Astrocyte (in vitro differentiated cells and primary cell): ENCODE measurements around the gene C1orf52. TPM values are rescaled to one million over a fixed set of nuclear protein-coding genes. Genes with fewer than 3 reads are reported as not detected.

ENCODE experiments used
- DNase-seq: peaks from one replicate; pipeline ENCODE4 v3.0.0-alpha.2; 2010; ENCODE audit warnings: low read depth
- FAIRE-seq: peaks from 2 replicates; lab custom pipeline; 2011; peaks lifted over from hg19 to GRCh38; lab: Jason Lieb, UNC
- H2AFZ ChIP-seq: 2 replicates; pipeline ENCODE4 v1.6.0; 2012; ENCODE audit warnings: low read depth, low read length, inconsistent platforms
- H3K27ac ChIP-seq: 2 replicates; pipeline ENCODE4 v1.5.1; 2011; ENCODE audit warnings: low read depth, low read length, inconsistent platforms
- H3K27me3 ChIP-seq: 2 replicates; pipeline ENCODE4 v1.6.0; 2011; ENCODE audit warnings: low read length, inconsistent platforms; ENCODE audit not compliant: insufficient read depth
- H3K36me3 ChIP-seq: 2 replicates; pipeline ENCODE4 v1.5.1; 2011; ENCODE audit warnings: low read length, inconsistent platforms; ENCODE audit not compliant: insufficient read depth
- H3K4me1 ChIP-seq: 2 replicates; pipeline ENCODE4 v1.5.1; 2011; ENCODE audit warnings: low read length, inconsistent platforms; ENCODE audit not compliant: insufficient read depth
- H3K4me2 ChIP-seq: 2 replicates; pipeline ENCODE4 v1.6.0; 2012; ENCODE audit warnings: low read length, inconsistent platforms
- H3K4me3 ChIP-seq: 2 replicates; pipeline ENCODE4 v1.5.1; 2011; ENCODE audit warnings: low read depth, mild to moderate bottlenecking, low read length, inconsistent platforms; ENCODE audit not compliant: insufficient read depth
- H3K79me2 ChIP-seq: 2 replicates; pipeline ENCODE4 v1.6.0; 2012; ENCODE audit warnings: mild to moderate bottlenecking, low read length, inconsistent platforms; ENCODE audit not compliant: insufficient read depth
- H3K9ac ChIP-seq: 2 replicates; pipeline ENCODE4 v1.6.0; 2012; ENCODE audit warnings: mild to moderate bottlenecking, low read length, inconsistent platforms
- H3K9me3 ChIP-seq: 2 replicates; pipeline ENCODE4 v1.5.1; 2012; ENCODE audit warnings: low read depth, mild to moderate bottlenecking, low read length, inconsistent platforms; ENCODE audit not compliant: insufficient read depth
- H4K20me1 ChIP-seq: 2 replicates; pipeline ENCODE4 v1.6.0; 2012; ENCODE audit warnings: low read length, inconsistent platforms; ENCODE audit not compliant: insufficient read depth
- H3K27ac Mint-ChIP-seq: one replicate; pipeline ENCODE4 v1.8.0; 2021; ENCODE audit warnings: mild to moderate bottlenecking, mixed read lengths; ENCODE audit not compliant: unreplicated experiment
- H3K27me3 Mint-ChIP-seq: one replicate; pipeline ENCODE4 v1.8.0; 2021; ENCODE audit warnings: low read depth, mixed read lengths; ENCODE audit not compliant: unreplicated experiment
- H3K36me3 Mint-ChIP-seq: one replicate; pipeline ENCODE4 v1.8.0; 2021; ENCODE audit warnings: low read depth, mixed read lengths; ENCODE audit not compliant: unreplicated experiment
- H3K4me1 Mint-ChIP-seq: one replicate; pipeline ENCODE4 v1.8.0; 2021; ENCODE audit warnings: low read depth, mixed read lengths; ENCODE audit not compliant: unreplicated experiment
- H3K4me3 Mint-ChIP-seq: one replicate; pipeline ENCODE4 v1.8.0; 2021; ENCODE audit warnings: mild to moderate bottlenecking, moderate library complexity, mixed read lengths; ENCODE audit not compliant: unreplicated experiment
- H3K9me3 Mint-ChIP-seq: one replicate; pipeline ENCODE4 v1.8.0; 2021; ENCODE audit warnings: mild to moderate bottlenecking, mixed read lengths; ENCODE audit not compliant: unreplicated experiment
- EZH2 ChIP-seq: IDR thresholded peaks from 2 replicates; pipeline ENCODE4 v1.6.1; 2012; ENCODE audit warnings: mild to moderate bottlenecking, low read length, inconsistent platforms; ENCODE audit not compliant: insufficient read depth
- total RNA-seq: library from RNA; stranded (reverse); gene quantifications from 2 replicates; pipeline ENCODE4 v1.2.1, GENCODE V29; 2021
- TF ChIP-seq, protein P1 (sequence below): IDR thresholded peaks from 2 replicates; pipeline ENCODE4 v1.5.1; 2011; ENCODE audit warnings: low read depth, mild to moderate bottlenecking, inconsistent platforms, low read length, moderate library complexity; ENCODE audit not compliant: insufficient read depth

The C1orf52 gene
- total RNA-seq, 1 donor from 2014 or later: 42.4 TPM

GRCh38 chr1:85297855-85298629 is 38.6 kb upstream of the C1orf52 start:
- H3K36me3 ChIP-seq: no peaks in the 10 kb centered on the region
- H4K20me1 ChIP-seq: no peaks in the 10 kb centered on the region
- Mint-ChIP-seq H3K4me1 (peaks cover 28% of the 10 kb centered on the region), H3K4me3 (peak overlapping the region; percentile 55), H3K27ac (peak overlapping the region; percentile 87), H3K9me3 (no peaks in the 10 kb centered on the region), H3K36me3 (no peaks in the 10 kb centered on the region), H3K27me3 (peaks cover 6% of the 10 kb centered on the region)
- peak overlapping the region; percentile 90 for H3K27ac ChIP-seq
- peak overlapping the region; percentile 78 for H3K4me2 ChIP-seq
- peak overlapping the region; percentile 59 for H3K9ac ChIP-seq
- no peak overlapping the region for H2AFZ ChIP-seq
- peak; percentile 99 for DNase-seq
- H3K4me3 ChIP-seq: peak overlapping the region; percentile 14
- no peaks in the 10 kb centered on the region for H3K27me3 ChIP-seq
- peaks cover 38% of the 10 kb centered on the region for H3K4me1 ChIP-seq
- no peaks in the 10 kb centered on the region for H3K9me3 ChIP-seq
- TF ChIP-seq, protein P1, sequence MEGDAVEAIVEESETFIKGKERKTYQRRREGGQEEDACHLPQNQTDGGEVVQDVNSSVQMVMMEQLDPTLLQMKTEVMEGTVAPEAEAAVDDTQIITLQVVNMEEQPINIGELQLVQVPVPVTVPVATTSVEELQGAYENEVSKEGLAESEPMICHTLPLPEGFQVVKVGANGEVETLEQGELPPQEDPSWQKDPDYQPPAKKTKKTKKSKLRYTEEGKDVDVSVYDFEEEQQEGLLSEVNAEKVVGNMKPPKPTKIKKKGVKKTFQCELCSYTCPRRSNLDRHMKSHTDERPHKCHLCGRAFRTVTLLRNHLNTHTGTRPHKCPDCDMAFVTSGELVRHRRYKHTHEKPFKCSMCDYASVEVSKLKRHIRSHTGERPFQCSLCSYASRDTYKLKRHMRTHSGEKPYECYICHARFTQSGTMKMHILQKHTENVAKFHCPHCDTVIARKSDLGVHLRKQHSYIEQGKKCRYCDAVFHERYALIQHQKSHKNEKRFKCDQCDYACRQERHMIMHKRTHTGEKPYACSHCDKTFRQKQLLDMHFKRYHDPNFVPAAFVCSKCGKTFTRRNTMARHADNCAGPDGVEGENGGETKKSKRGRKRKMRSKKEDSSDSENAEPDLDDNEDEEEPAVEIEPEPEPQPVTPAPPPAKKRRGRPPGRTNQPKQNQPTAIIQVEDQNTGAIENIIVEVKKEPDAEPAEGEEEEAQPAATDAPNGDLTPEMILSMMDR: no peak
- TF ChIP-seq EZH2: no peak
- FAIRE-seq: peak; percentile 93
- H3K79me2 ChIP-seq: no peaks in the 10 kb centered on the region

GRCh38 chr1:85297538-85297854 is 38.0 kb upstream of the C1orf52 start:
- Histone ChIP-seq H2AFZ (no peak overlapping the region), H3K9ac (peak overlapping the region; percentile 59), H4K20me1 (no peaks in the 10 kb centered on the region), H3K27me3 (no peaks in the 10 kb centered on the region), H3K4me2 (peak overlapping the region; percentile 78), H3K27ac (peak overlapping the region; percentile 90), H3K79me2 (no peaks in the 10 kb centered on the region), H3K4me3 (peak overlapping the region; percentile 14), H3K4me1 (peaks cover 38% of the 10 kb centered on the region), H3K36me3 (no peaks in the 10 kb centered on the region), H3K9me3 (no peaks in the 10 kb centered on the region)
- DNase-seq: no peak
- FAIRE-seq: no peak
- TF ChIP-seq EZH2: no peak
- TF ChIP-seq, protein P1: no peak
- Mint-ChIP-seq H3K4me3 (peak overlapping the region; percentile 55), H3K36me3 (no peaks in the 10 kb centered on the region), H3K27me3 (peaks cover 6% of the 10 kb centered on the region), H3K9me3 (no peaks in the 10 kb centered on the region), H3K4me1 (peaks cover 28% of the 10 kb centered on the region), H3K27ac (peak overlapping the region; percentile 87)

GRCh38 chr1:85296980-85297379 is 37.5 kb upstream of the C1orf52 start:
- H3K9me3 Mint-ChIP-seq: no peaks in the 10 kb centered on the region
- H3K27me3 Mint-ChIP-seq: peaks cover 5% of the 10 kb centered on the region
- DNase-seq (peak; percentile 64), FAIRE-seq (peak; percentile 67)
- peak overlapping the region; percentile 87 for H3K27ac Mint-ChIP-seq
- Histone ChIP-seq H3K4me2 (peak overlapping the region; percentile 78), H3K4me3 (peak overlapping the region; percentile 14), H3K9ac (peak overlapping the region; percentile 59), H3K36me3 (no peaks in the 10 kb centered on the region), H2AFZ (no peak overlapping the region), H3K27me3 (no peaks in the 10 kb centered on the region), H3K4me1 (peaks cover 38% of the 10 kb centered on the region), H3K27ac (peak overlapping the region; percentile 90), H3K9me3 (no peaks in the 10 kb centered on the region), H3K79me2 (no peaks in the 10 kb centered on the region), H4K20me1 (no peaks in the 10 kb centered on the region)
- H3K4me3 Mint-ChIP-seq: peak overlapping the region; percentile 55
- no peaks in the 10 kb centered on the region for H3K36me3 Mint-ChIP-seq
- peaks cover 28% of the 10 kb centered on the region for H3K4me1 Mint-ChIP-seq
- no peak for TF ChIP-seq EZH2
- TF ChIP-seq, protein P1: no peak
